HG03558 (cell line): ENCODE data around the gene CLCF1.

Experiments
- ATAC-seq: cut with Tn5 transposase; IDR thresholded peaks from one replicate; pipeline ENCODE4 v1.9.1; 2021; ENCODE audit warnings: moderate number of reproducible peaks; ENCODE audit not compliant: unreplicated experiment; ENCODE audit errors: extremely low read depth

The CLCF1 gene

DNA sequence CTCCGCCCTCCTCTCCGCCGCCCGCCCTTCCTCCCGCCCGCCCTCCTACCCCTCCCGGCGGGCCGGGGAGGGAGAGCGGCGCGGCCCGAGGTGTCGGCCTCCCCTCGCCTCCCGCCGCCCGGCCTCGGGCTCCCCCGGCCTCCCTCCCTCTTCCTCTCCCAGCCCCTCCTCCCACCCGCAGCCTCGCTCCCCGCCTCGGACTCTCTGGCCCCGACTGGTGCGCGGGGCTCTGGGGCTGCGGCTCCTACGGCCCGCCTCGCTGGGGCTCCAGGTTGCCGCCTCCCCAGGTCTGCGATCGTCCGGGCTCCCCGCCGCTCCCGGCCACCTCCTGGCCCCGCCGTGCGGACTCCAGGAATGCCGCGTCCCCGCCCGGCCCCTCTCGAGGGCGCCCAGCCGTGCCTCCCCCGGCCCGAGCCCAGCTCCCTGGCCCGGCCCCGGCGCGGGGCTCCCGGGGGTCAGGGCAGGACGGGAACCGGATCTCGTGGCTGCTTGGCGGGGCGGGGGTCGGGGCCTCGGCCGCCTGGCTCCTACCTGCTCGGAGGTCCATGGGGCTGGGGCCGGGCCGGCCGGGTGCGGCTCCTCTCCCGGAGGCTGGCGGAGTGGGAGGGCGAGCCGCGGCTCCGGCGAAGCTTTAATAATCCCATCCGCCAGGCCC, at the start of gene CLCF1:
CLCF1 (minus strand) TSS at position 606 of the 655 bp plus-strand sequence; CDS start at position 547, 59 bp downstream.
- no peak for ATAC-seq

DNA sequence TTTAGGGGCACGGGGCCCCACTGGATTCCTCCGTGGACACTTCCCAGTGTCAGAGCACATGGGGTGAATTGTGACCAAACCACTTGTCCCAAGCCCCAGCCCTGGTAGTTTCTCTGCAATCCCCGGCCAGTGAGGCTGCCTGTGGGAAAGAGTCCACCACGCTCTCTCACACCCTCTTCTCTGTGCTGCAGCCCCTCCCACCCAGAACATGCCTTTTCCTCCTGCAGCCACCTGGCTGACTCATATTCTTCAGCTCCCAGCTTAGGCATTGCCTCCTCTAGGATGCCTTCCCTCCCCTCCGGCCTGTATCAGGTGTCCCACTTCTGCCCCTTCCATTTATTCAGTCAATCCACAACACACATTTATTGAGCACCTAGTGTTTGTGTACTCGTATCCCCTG, 49.5 kb upstream of the CLCF1 start:
- ATAC-seq = no peak

DNA sequence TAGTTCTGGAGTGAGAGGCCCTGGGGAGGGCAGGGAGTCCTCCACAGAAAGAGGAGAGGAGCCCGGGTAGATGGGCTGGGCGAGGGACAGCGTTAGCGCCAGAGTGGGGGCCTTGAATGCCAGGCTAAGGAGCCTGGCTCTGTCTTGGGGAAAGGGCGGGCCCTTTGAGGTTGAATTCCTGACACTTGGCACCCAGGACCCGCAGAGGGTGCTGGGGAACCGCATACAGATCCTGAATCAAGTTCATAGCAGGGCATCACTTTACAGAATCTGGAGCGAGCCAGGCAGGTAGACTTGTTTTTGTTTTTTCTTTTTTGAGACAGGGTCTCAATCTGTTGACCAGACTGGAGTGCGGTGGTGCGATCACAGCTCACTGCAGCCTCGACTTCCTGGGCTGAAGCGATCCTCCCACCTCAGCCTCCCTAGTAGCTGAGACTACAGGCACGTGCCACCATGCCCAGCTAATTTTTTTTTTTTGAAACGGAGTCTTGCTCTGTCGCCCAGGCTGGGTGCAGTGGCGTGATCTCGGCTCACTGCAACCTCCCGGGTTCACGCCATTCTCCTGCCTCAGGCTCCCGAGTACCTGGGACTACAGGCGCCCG, 48.1 kb upstream of the CLCF1 start:
- ATAC-seq = no peak

DNA sequence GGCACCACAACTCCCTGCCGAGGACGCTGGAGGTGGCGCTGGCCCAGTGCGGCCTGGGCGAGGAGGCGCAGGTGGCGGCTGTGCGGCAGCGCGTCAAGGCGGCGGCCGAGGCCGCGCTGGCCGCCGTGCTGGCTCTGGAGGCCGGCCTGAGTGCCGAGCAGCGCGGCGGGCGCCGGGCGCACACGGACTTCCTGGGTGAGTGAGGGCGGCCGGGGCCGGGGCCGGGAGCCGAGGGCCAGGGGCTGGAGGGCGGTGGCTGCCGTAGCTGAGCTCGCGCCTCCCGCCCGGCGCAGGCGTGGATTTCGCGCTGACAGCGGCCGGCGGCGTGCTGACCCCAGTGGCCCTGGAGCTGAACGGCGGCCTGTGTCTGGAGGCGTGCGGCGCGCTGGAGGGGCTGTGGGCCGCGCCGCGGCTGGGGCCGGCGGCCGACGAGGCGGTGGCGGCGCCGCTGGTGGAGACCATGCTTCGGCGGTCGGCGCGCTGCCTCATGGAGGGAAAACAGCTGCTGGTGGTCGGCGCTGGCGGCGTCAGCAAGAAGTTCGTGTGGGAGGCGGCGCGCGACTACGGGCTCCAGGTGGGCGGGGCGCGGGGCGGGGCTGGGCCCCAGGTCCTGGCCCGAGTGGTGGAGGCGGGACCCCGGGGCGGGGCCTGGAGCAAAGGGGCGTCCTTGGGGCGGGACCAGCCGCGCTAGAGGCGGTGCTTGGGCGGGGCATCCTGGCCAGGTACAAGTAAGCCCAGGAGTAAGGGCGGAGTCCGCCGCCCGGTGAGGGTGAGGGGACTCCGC, 47.4 kb upstream of the CLCF1 start:
- ATAC-seq = peak; percentile 53

DNA sequence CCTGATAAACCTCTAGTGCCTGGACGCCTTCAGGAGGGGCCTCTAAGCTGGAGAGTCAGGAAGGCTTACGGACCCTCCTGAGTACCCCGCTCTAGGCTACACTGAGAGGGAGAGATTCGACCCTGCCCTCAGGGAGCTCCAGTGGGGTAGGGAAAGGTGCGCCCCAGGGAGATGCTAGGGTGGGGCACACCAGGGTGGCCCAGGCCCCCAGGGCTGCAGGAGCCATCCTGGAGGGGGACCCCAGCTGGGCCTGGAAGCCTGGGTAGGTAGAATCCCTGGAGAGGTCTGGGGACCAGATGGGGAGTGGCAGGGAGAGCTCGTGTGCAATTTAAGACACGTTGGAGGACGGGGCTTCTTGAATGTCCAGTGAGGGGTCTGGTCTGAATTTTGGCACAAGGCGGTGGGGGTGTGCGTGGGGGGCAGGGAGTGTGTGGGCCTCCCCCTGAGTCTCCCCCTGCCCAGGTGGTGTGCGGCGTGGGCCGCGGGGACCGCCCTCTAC, 46.8 kb upstream of the CLCF1 start:
- no peak for ATAC-seq

DNA sequence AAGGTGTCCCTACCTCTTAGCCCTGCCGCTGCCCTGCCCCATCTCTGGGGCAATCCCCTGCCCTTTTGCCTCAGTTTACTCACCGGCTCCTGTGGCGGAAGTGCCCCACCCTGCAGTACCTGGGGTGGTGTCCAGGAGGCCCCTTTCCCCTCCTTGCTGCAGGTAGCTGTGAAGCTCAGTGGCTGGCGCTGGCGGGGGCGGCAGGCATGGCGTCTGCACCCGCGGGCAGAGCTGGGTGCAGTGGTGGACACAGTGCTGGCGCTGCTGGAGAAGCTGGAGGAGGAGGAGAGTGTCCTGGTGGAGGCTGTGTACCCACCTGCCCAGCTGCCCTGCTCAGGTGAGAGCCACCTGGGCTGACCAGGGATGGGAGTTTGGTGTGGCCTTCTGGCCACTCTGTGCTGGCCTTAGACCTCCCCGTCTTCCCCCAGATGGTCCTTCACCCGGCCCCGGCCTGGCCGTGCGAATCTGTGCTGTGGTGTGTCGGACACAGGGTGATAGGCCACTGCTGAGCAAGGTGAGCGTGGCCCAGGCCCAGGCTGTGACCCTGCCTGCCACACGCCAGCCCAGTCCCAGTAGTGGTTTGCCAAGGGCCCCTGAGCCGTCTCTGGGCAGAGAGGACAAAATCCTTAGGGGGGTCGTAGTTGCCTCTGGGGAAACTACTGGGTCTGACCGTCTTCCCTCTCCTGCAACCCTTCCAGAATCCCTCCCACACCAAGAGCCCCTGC, 46.1 kb upstream of the CLCF1 start:
- no peak for ATAC-seq

DNA sequence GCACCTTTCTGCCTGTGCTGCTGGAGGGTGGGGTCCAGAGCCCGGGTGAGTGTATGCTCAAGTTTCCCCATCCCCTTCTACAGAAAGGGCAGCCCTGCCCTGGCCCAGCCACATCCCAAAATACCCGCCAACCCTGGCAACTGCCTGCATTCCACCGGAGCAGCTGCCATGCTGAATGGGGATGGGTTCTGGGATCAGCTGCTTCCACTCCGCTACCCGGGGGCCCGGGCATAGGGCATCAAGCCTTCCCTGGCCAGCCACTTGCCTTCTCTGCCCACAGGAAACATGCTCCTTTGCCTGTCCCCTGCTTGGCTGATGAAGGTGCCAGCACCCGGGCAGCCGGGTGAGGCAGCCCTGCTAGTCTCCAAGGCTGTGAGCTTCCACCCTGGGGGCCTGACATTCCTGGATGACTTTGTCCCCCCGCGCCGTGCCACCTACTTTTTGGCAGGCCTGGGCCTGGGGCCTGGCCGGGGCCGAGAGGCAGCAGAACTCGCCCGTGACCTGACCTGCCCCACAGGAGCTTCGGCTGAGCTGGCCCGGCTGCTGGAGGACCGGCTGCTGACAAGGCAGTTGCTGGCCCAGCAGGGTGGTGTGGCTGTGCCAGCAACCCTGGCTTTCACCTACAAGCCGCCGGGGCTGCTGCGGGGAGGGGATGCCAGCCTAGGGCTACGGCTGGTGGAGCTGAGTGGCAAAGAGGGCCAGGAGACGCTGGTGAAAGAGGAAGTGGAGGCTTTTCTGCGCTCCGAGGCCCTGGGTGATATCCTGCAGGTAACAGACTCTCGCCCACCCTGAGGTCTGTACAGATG, 45.3 kb upstream of the CLCF1 start:
- no peak for ATAC-seq

DNA sequence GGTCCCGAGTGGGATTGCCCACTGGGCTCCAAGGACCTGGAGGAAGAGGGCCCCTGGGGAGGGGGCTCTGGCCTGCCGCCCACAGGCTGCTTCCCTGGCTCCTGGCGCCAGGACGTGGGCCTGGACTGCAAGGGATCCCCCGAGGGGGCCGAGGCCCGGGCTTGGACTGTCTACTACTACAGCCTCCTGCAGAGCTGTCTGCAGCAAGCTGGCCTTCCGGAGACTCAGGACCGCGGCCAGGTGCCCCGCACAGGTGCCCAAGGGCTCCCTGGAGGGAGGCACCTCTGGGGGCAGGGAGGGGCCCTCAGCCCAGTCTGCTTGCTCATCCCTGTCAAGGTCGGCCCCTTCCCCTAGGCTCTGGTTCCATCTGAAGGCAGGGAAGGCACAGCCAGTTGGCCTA, 44.0 kb upstream of the CLCF1 start:
- ATAC-seq = no peak

DNA sequence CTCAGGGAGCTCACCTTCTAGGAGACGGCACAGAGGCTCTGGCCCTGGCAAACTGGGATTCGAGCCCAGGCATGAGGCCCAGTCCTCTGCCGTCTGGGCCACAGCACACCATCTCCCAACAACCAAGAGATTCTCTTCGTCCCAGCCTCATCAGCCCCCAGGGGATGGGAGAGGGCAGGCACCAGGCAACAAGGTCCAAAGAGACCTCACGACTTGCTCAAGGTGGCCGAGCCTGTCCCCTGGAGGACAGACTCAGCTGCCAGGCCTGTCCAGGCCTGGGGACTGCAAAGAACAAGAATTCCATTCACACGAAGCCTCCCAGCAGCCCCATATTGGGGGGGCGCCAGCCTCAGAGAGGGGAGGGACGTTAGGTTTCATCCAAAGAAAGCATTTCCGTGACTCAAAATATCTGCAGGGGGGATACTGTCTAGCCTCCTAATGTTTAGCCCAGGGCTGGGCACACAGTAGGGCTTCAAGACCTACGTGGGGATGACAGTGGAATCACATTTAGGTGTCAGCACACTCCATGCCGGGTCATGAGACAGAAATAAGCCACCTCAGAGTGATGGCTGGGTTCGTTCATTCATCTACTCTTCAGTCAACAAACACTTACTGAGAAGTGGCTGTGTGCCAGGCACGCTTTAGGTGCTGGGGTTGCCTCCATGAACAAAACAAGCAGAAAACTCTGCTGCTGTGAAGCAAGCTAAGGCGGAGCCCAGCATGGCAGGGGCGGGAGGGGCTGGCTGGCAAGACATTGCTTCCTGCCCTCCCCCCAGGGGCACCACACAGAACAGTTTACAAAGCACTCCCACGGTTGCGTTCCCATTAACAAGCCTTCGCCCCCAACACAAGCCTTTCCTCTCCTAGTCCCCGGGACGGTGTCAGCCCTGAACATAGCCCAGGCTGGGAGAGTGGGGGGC, 43.3 kb upstream of the CLCF1 start:
- ATAC-seq = no peak

DNA sequence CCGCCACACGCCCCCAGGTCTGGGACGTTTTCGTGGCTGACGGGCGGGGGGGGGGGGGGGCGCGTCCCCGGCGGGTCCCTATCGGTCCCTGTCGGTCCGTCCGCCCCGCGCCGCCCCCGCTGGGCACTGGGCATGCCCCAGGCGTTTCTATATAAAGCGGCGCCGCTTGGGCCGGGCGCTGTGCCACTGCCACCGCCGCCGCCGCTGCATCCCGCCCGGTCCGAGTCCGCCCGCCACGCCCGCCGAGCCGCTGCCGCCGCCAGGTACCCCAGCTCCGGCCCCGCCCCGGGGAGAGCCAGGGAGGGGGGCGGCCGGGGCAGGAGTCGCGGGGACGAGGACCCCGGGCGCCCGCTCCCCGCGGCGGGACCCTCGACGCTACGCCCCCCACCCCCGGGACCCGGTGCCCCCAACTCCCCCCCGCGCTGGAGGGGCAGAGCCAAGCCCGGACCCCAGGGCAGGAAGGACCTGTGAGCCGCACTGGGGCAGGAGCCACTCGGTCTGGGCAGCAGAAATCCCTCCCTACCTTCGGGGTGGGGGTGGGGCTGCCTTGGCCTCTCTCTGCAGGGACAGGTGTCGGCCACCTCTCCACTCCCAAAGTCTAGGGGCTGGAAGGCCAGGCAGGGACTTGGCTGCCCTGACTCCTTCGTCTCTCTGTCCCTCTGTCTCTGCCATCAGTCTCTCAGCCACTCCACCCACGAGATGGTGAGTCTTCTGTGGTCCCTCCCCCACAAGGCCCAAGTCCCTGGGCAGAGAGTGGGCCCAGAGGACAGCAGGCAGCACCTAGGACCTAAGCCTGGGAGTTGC, 42.3 kb upstream of the CLCF1 start, which contains the start of gene CARNS1:
CARNS1 (plus strand) TSS at position 178 of the 804 bp plus-strand sequence; CDS start at position 700, 522 bp downstream.
- ATAC-seq = no peak

DNA sequence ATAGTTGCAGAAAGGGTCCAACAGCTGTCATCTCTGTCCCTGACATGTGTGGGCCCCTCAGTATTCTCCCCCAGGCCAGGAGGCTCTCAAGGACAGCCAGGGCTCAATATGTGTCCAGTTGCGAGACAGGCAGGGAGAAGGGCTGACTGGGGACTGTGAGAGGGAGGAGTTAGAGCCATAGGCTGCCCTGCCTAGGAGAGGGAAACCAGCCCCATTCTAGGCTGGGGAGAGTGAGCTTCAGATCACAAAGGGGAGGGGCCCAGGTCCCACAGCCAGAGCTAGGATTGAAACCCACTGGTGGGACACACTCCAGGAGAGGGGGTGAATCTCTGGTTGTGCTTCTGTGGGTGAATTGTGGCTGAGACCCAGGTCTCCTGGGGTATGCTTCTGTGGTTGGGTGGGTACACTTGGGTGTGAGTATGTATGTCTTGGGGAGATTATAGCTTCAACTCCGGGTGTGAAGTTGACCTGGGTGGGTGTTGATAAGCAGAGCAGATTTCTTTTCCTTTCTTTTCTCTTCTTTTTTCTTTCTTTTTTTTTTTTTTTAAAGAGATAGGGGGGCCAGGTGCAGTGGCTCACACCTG, 40.0 kb upstream of the CLCF1 start:
- no peak for ATAC-seq

DNA sequence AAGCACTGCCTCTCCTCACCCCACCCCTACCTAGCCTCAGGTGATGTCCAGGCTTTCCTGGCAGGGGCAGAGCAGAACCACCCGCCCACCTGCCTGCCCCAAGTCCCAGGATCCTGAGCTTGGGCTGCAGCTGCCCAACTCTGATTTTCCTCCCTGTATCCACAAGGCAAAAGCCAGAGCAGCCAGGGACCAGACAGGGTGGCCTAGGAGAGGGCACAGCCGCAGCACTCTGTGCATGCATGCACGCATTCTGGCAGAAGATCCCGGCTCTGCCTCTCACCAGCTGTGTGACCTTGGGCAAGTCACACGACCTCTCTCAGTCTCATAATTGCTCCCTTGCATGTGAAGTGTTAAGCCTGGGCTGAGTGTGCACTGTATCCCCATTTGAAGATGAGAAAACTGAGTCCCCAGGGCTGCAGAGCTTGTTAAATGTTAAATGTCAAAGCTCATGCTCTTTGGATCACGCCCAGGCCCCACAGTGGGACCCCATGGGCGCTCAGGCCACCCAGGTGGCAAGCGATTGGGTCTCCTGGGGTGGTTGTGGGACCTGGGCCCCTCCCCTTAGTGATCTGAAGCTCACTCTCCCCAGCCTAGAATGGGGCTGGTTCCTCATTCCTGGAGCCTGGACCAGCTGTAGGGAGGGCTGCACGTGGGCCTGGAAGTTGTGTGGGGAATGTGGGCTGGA, 39.2 kb upstream of the CLCF1 start:
- ATAC-seq = no peak

DNA sequence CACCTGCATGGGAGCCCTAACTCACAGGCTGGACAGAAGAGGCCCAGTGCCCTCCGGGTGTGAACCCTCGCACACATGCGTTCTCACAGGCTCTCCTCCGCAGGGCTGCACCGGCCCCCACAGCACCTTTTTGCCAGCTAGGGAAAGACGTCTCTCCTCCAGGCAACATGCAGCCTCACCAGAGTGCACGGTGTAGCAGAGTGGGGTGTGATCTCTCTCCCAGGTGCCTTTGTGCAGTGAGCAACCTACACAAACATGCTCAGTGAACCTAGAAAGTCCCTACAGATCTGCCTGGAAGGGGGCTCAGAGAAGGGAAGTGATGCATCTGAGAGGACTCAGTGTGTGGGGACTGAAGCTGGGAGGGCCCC, 38.4 kb upstream of the CLCF1 start:
- ATAC-seq = no peak

DNA sequence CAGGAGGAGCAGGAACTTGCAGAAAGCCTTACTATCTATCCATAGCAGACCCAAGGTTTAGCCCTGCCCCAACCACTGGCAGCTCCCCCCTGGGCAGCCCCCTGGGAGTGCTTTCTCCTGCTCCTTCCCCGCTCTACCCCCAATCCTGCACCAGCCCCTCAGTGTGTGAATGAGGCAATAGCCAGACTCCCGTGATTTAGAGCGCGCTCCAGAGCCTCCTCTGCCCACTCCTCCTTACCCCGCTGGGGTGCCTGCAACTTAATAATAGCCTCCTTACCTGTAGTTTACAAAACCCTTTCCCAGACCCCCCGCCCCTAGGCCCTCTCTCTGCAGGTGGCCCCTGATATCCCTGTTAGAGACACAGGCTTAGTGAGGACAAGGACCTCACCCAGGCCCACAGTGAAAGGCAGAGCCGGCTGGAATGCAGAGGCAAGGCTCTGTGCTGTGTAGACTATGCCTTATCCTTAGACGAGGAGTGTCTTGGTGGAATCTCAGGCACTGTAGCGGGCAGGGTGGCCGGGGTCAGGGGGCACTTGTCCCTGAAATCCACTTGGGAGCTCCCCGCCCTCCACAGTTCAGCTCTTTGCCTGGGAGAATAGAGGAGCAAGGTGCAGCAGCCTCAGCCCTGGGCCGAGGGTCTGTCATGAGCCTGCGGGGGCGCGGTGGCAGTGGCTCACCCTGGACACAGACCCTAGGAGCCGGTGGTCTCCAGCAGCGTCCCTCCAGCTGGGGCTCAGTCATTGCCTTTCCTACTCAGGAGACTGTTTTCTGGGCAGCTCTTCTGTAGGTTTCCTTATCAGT, 37.8 kb upstream of the CLCF1 start:
- no peak for ATAC-seq

DNA sequence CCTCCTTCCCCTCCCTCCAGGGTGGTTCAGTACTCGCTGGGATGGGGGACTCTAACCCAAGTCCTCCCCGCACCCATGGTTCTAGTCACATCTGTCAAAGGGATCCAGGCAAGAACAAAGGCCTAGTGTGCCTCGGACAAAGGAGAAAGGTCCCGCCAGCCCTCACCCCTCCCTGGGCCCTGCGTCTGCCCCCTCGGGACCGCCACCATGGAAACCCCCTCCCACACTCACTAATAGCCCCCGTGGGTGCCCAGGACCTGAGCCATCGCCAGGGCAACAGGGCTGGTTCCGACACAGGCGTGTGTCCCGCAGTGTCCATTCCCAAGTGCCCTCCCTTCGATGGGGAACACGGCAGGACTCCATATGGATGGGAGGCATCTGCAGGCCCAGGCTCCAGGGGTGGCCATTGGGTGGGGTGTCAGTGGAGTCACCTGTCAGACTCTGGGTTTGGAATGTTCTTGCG, 37.0 kb upstream of the CLCF1 start:
- no peak for ATAC-seq

DNA sequence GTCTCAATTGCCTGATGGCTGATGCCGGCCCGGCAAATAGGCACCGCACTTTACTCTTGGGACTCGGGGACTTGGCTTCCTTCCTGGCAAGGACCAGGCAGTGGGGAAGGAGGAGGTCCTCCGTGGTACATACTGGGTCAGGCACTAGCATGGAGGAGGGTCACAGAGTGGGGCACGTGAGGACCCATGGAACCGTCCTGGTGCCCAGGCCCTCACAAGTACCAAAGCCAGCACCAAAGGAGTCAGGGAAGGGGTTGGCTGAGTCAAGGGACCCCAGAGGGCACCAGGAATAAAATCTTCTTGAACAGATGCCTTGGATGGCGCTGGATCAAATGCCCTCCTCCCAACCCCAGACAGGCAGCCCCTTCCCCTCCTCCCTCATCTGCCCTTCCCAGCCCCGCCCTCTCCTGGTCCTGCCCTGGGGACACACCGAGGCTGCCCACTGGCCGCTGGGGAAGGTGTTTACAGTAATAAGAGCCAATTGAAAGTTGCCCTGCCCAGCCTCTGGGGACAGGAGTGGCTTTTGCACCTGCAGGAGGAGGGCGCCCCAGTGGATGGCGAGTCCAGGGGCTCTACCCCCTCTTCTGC, 36.5 kb upstream of the CLCF1 start:
- no peak for ATAC-seq
